H1 (cell line): ENCODE results near the gene RERE. TPM values are rescaled to one million over a fixed set of nuclear protein-coding genes. Genes with fewer than 3 reads are reported as not detected.

ENCODE experiments used
- CTCF ChIA-PET: fragments of 300-600 bp; sonication (Branson Sonifier 250); formaldehyde crosslinking; loops from one replicate; lab custom pipeline; 2021; ENCODE audit not compliant: partially characterized antibody; lab: Charles Lee
- POLR2A ChIA-PET: fragments of 300-600 bp; sonication (Branson Sonifier 250); formaldehyde crosslinking; loops from one replicate; lab custom pipeline; 2021; ENCODE audit warnings: inconsistent platforms; ENCODE audit not compliant: partially characterized antibody; lab: Charles Lee
- DNase-seq, 2 experiments: peaks; one replicate each; pipeline versions ENCODE4 v3.0.0 to v3.0.0-alpha.2; 2010 to 2022; ENCODE audit warnings: low spot score in 2 of 2, low read depth in 1 of 2, mixed read lengths in 1 of 2
- FAIRE-seq: peaks from 2 replicates; lab custom pipeline; 2011; peaks lifted over from hg19 to GRCh38; lab: Jason Lieb, UNC
- H2AFZ ChIP-seq: 2 replicates; pipeline ENCODE4 v1.8.1; 2012; ENCODE audit warnings: low read length, inconsistent platforms
- H2AK5ac ChIP-seq: 2 replicates; pipeline ENCODE4 v1.6.1; 2013; ENCODE audit warnings: low read depth, low read length
- H2BK120ac ChIP-seq: replicated peaks from 2 replicates; pipeline ENCODE3; 2013; ENCODE audit warnings: low read depth, low read length, inconsistent platforms
- H2BK12ac ChIP-seq: 2 replicates; pipeline ENCODE4 v1.6.1; 2013; ENCODE audit warnings: low read depth, low read length
- H2BK15ac ChIP-seq: 2 replicates; pipeline ENCODE4 v1.6.1; 2013; ENCODE audit warnings: low read length
- H2BK20ac ChIP-seq: 2 replicates; pipeline ENCODE4 v1.6.1; 2013; ENCODE audit warnings: low read length
- H2BK5ac ChIP-seq: 2 replicates; pipeline ENCODE4 v1.6.1; 2013; ENCODE audit warnings: low read depth, low read length
- H3K14ac ChIP-seq: 2 replicates; pipeline ENCODE4 v1.6.1; 2013; ENCODE audit warnings: inconsistent platforms; ENCODE audit not compliant: insufficient read length
- H3K18ac ChIP-seq: 2 replicates; pipeline ENCODE4 v1.6.1; 2013; ENCODE audit warnings: low read length; ENCODE audit errors: extremely low read depth
- H3K23ac ChIP-seq: 2 replicates; pipeline ENCODE4 v1.6.1; 2013; ENCODE audit warnings: inconsistent platforms; ENCODE audit not compliant: insufficient read length
- H3K23me2 ChIP-seq: 2 replicates; pipeline ENCODE4 v1.6.1; 2013; ENCODE audit warnings: low read depth, low read length
- H3K27ac ChIP-seq: 2 replicates; pipeline ENCODE4 v1.6.1; 2011; ENCODE audit warnings: low read depth, low read length, inconsistent platforms
- H3K27me3 ChIP-seq, 4 experiments: replicated peaks in 1 of 4; 1 replicate in 1 of 4; 2 replicates in 3 of 4; pipeline versions ENCODE4 v1.6.1 to v1.8.1; 2011 to 2013; ENCODE audit warnings: low read length in 3 of 4, mild to moderate bottlenecking in 3 of 4, inconsistent platforms in 2 of 4, mixed read lengths in 2 of 4, moderate library complexity in 1 of 4; ENCODE audit not compliant: control insufficient read depth in 3 of 4, insufficient read depth in 3 of 4; ENCODE audit errors: extremely low read depth in 1 of 4
- H3K36me3 ChIP-seq, 4 experiments: 2 replicates each; pipeline versions ENCODE4 v1.6.1 to v1.8.1; 2011 to 2013; ENCODE audit warnings: mild to moderate bottlenecking in 4 of 4, low read length in 3 of 4, moderate library complexity in 2 of 4, control low read depth in 1 of 4, inconsistent platforms in 1 of 4; ENCODE audit not compliant: insufficient read depth in 4 of 4, control insufficient read depth in 2 of 4
- H3K4ac ChIP-seq: replicated peaks from 2 replicates; pipeline ENCODE3; 2013; ENCODE audit warnings: low read length, low read depth, mixed read lengths, inconsistent platforms; ENCODE audit not compliant: insufficient read length
- H3K4me1 ChIP-seq, 4 experiments: replicated peaks in 1 of 4; 1 replicate in 1 of 4; 2 replicates in 3 of 4; pipeline versions ENCODE4 v1.6.1 to v1.8.1; 2011 to 2013; ENCODE audit warnings: low read length in 3 of 4, inconsistent platforms in 2 of 4, mixed read lengths in 1 of 4; ENCODE audit not compliant: insufficient read depth in 4 of 4, control insufficient read depth in 3 of 4
- H3K4me2 ChIP-seq, 2 experiments: 2 replicates each; pipeline versions ENCODE4 v1.6.1 to v1.8.1; 2011 to 2013; ENCODE audit warnings: low read depth in 2 of 2, low read length in 2 of 2, control low read depth in 1 of 2, inconsistent platforms in 1 of 2, mild to moderate bottlenecking in 1 of 2; ENCODE audit not compliant: insufficient read depth in 1 of 2
- H3K4me3 ChIP-seq, 4 experiments: fragments of 200-600, 300-600 bp in 1 of 4; sonication (generic), shearing (Covaris generic), sonication (Bioruptor Twin) in 1 of 4; 2 replicates each; pipeline versions ENCODE4 v1.5.1 to v1.8.1; 2011 to 2016; ENCODE audit warnings: low read length in 4 of 4, low read depth in 3 of 4, control low read depth in 2 of 4, inconsistent platforms in 2 of 4, mild to moderate bottlenecking in 2 of 4, mixed read lengths in 1 of 4, moderate library complexity in 1 of 4; ENCODE audit not compliant: insufficient read depth in 2 of 4; ENCODE audit errors: extremely low read depth in 1 of 4
- H3K56ac ChIP-seq: replicated peaks from 2 replicates; pipeline ENCODE3; 2013; ENCODE audit warnings: low read depth, mild to moderate bottlenecking, mixed read lengths, low read length, inconsistent platforms; ENCODE audit not compliant: insufficient read length
- H3K79me1 ChIP-seq: 2 replicates; pipeline ENCODE4 v1.6.1; 2013; ENCODE audit warnings: low read depth, low read length, control low read depth
- H3K79me2 ChIP-seq, 2 experiments: 2 replicates each; pipeline versions ENCODE4 v1.6.1 to v1.8.1; 2012 to 2013; ENCODE audit warnings: low read length in 2 of 2, mild to moderate bottlenecking in 2 of 2, inconsistent platforms in 1 of 2; ENCODE audit not compliant: insufficient read depth in 2 of 2, control insufficient read depth in 1 of 2
- H3K9ac ChIP-seq, 4 experiments: replicated peaks in 1 of 4; 1 replicate in 1 of 4; 2 replicates in 3 of 4; pipeline versions ENCODE4 v1.6.1 to v1.8.1; 2011 to 2013; ENCODE audit warnings: low read depth in 3 of 4, low read length in 3 of 4, control low read depth in 2 of 4, mild to moderate bottlenecking in 2 of 4, moderate library complexity in 2 of 4, inconsistent platforms in 1 of 4; ENCODE audit errors: extremely low read depth in 1 of 4
- H3K9me3 ChIP-seq, 2 experiments: 2 replicates each; pipeline versions ENCODE4 v1.6.1 to v1.8.1; 2012 to 2013; ENCODE audit warnings: mild to moderate bottlenecking in 2 of 2, moderate library complexity in 2 of 2, control low read depth in 1 of 2, inconsistent platforms in 1 of 2, low read depth in 1 of 2, low read length in 1 of 2, mixed read lengths in 1 of 2; ENCODE audit not compliant: insufficient read depth in 2 of 2
- H4K20me1 ChIP-seq, 2 experiments: replicated peaks in 1 of 2; 2 replicates each; pipeline versions ENCODE3 to v1.8.1; 2011 to 2013; ENCODE audit warnings: inconsistent platforms in 2 of 2, low read length in 2 of 2, mild to moderate bottlenecking in 1 of 2; ENCODE audit not compliant: insufficient read depth in 2 of 2, control insufficient read depth in 1 of 2
- H4K5ac ChIP-seq: 2 replicates; pipeline ENCODE4 v1.6.1; 2013; ENCODE audit warnings: low read length, low read depth, mixed read lengths, inconsistent platforms; ENCODE audit not compliant: insufficient read length
- H4K8ac ChIP-seq: 2 replicates; pipeline ENCODE4 v1.8.0; 2013; ENCODE audit warnings: mild to moderate bottlenecking, moderate library complexity, low read length, inconsistent platforms; ENCODE audit not compliant: insufficient read depth; ENCODE audit errors: extremely low read depth
- H4K91ac ChIP-seq: replicated peaks from 2 replicates; pipeline ENCODE3; 2013; ENCODE audit warnings: low read length, mixed read lengths, inconsistent platforms; ENCODE audit not compliant: insufficient read length
- CHD1 ChIP-seq: IDR thresholded peaks from 2 replicates; pipeline ENCODE4 v1.6.1; 2012; ENCODE audit warnings: low read depth, low read length, improper control_type of control experiment
- EZH2 ChIP-seq: fragments of 200-600 bp; sonication (generic); IDR thresholded peaks from 2 replicates; pipeline ENCODE4 v1.7.1; 2012; ENCODE audit warnings: low read depth, mild to moderate bottlenecking, moderate library complexity, low read length, inconsistent platforms; ENCODE audit not compliant: severe bottlenecking
- FOSL1 ChIP-seq: IDR thresholded peaks from 2 replicates; pipeline ENCODE4 v1.6.1; 2011; ENCODE audit warnings: mild to moderate bottlenecking, low read depth, low read length, moderate library complexity; ENCODE audit not compliant: insufficient read depth
- GABPA ChIP-seq: IDR thresholded peaks from 2 replicates; pipeline ENCODE4 v1.6.1; 2011; ENCODE audit warnings: mild to moderate bottlenecking, low read length, moderate library complexity, borderline replicate concordance; ENCODE audit not compliant: insufficient read depth
- HDAC6 ChIP-seq: IDR thresholded peaks from one replicate; pipeline ENCODE4 v1.7.1; 2012; ENCODE audit warnings: low read depth, mild to moderate bottlenecking, inconsistent platforms, low read length, moderate library complexity
- KDM4A ChIP-seq: IDR thresholded peaks from one replicate; pipeline ENCODE4 v1.7.1; 2012; ENCODE audit warnings: low read depth, mild to moderate bottlenecking, moderate library complexity, low read length, inconsistent platforms; ENCODE audit not compliant: severe bottlenecking
- KDM5A ChIP-seq: fragments of 200-600 bp; IDR thresholded peaks from 2 replicates; pipeline ENCODE4 v1.7.1; 2012; ENCODE audit warnings: mild to moderate bottlenecking, low read length, inconsistent platforms, mixed read lengths
- MAFK ChIP-seq: IDR thresholded peaks from 2 replicates; pipeline ENCODE4 v1.6.1; 2012; ENCODE audit warnings: low read depth, mild to moderate bottlenecking, improper control_type of control experiment, low read length
- SIRT6 ChIP-seq: IDR thresholded peaks from one replicate; pipeline ENCODE4 v1.7.1; 2012; ENCODE audit warnings: low read length, inconsistent platforms
- SP4 ChIP-seq: IDR thresholded peaks from 2 replicates; pipeline ENCODE4 v1.6.1; 2012; ENCODE audit warnings: low read length, inconsistent platforms
- WGBS, 2 experiments: shearing (Covaris generic) in 1 of 2; methylation state at CpG; one replicate each; pipeline versions ENCODE4 v1.1.6 to v1.1.7; 2013 to 2015; ENCODE audit warnings: low lambda C conversion rate in 2 of 2, mixed read lengths in 2 of 2, inconsistent platforms in 1 of 2, low coverage in 1 of 2, missing lambda C conversion rate in 1 of 2; ENCODE audit not compliant: insufficient replicate concordance in 2 of 2, insufficient coverage in 1 of 2, insufficient read length in 1 of 2; ENCODE audit errors: extremely low coverage in 1 of 2, missing lambda C conversion rate in 1 of 2; 5-methylcytosine and 5-hydroxymethylcytosine counted together
- polyA plus RNA-seq, 7 experiments: library from polyadenylated mRNA; depleted of rRNA in 3 of 7; stranded (reverse) in 5 of 7; unstranded in 2 of 7; fragments of >200 nt in 5 of 7; fragments of 200-250 nt in 2 of 7; gene quantifications; 1 replicate in 5 of 7; 2 replicates in 1 of 7; 4 replicates in 1 of 7; pipeline versions ENCODE4 v1.2.1 to v1.2.3, GENCODE V29; 2011 to 2013; ENCODE audit warnings: missing spikeins in 2 of 7, mixed read lengths in 2 of 7
- total RNA-seq: library from RNA; stranded (reverse); fragmentation: NEBNext Ultra II Directional; extraction: Animal tissue kit (Norgen Biotek cat#: 25700); gene quantifications from 2 replicates; pipeline ENCODE4 v1.2.1, GENCODE V29; 2021
- TF ChIP-seq, protein P1 (sequence below): IDR thresholded peaks from 2 replicates; pipeline ENCODE4 v1.6.1; 2012; ENCODE audit warnings: low read length, inconsistent platforms

The RERE gene
- total and polyA plus RNA-seq, 2 of the 8 experiments (the other 6 are each of a cell fraction or from before 2014, with no cell fraction given) = 15.3 to 142 TPM

DNA sequence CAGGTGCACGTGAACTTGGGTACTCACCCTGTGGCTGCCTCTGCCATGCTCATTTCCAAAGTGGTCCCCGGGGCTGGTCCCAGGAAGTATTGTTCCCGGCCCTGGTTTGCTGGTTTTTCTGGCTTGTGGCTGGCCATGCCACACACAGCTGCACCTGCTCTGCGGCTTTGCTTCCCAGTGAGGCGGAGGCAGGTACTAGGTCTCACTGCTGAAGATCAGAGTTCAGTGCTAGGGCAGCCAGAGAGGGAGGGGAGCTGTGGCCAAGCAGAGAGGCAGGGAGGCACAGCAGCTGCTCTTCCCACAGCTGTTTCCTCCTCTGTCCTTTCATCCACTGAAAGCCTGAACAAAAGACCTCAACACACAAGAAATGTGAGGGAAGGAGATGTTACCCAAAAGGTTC, 30.6 kb upstream of the RERE start:
- Histone ChIP-seq H3K4ac (no peak overlapping the region), H3K56ac (no peak overlapping the region), H3K4me1 (peaks cover 0 to 4% (median 0%) of the 10 kb centered on the region in 4 experiments; a peak in 2 of 7 replicates), H2AK5ac (peak overlapping the region; percentile 76; the same call in 1 of the 2 replicates), H2AFZ (no peak overlapping the region), H3K4me3 (no peak overlapping the region), H2BK15ac (no peak overlapping the region; the same call in 1 of the 2 replicates), H3K23ac (no peak overlapping the region), H3K9ac (no peak overlapping the region), H3K9me3 (no peaks in the 10 kb centered on the region), H4K20me1 (no peaks in the 10 kb centered on the region), H3K36me3 (no peaks in the 10 kb centered on the region), H4K91ac (no peak overlapping the region), H3K4me2 (no peak overlapping the region), H2BK120ac (no peak overlapping the region), H3K27ac (no peak overlapping the region), H3K23me2 (no peaks in the 10 kb centered on the region), H3K79me1 (no peaks in the 10 kb centered on the region), H3K27me3 (no peaks in the 10 kb centered on the region), H2BK20ac (no peak overlapping the region), H4K8ac (peak overlapping the region; percentile 53), H3K14ac (no peak overlapping the region), H4K5ac (no peak overlapping the region), H3K79me2 (no peaks in the 10 kb centered on the region), H2BK5ac (no peak overlapping the region), H2BK12ac (no peak overlapping the region), H3K18ac (no peak overlapping the region)
- no peak for FAIRE-seq
- ChIA-PET POLR2A (interaction anchor here (1.0 to 39.6 kb wide), 5 partner anchors 22 to 144 kb away, joined by 4 to 880 read pairs (median 4); partner anchors contain the start of gene ENO1), CTCF (interaction anchor here (1.0 to 7.9 kb wide), 19 partner anchors 9 to 419 kb away, joined by 3 to 128 read pairs (median 13); partner anchors contain the start of gene RERE)
- no peak for DNase-seq
- WGBS, 2 experiments = 93% methylated on average over 5 of the region's 5 CpGs; no CpG with 5 or more reads in 1 of the 2 experiments
- TF ChIP-seq CHD1 (no peak), GABPA (no peak), KDM4A (no peak), SIRT6 (no peak), MAFK (no peak), HDAC6 (no peak), FOSL1 (no peak), KDM5A (no peak), SP4 (no peak), EZH2 (no peak)
- TF ChIP-seq, protein P1, sequence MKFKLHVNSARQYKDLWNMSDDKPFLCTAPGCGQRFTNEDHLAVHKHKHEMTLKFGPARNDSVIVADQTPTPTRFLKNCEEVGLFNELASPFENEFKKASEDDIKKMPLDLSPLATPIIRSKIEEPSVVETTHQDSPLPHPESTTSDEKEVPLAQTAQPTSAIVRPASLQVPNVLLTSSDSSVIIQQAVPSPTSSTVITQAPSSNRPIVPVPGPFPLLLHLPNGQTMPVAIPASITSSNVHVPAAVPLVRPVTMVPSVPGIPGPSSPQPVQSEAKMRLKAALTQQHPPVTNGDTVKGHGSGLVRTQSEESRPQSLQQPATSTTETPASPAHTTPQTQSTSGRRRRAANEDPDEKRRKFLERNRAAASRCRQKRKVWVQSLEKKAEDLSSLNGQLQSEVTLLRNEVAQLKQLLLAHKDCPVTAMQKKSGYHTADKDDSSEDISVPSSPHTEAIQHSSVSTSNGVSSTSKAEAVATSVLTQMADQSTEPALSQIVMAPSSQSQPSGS = no peak
